SK-N-MC (cell line): ENCODE data around the gene HOXB5.

Source experiments
- DNase-seq: peaks from one replicate; pipeline ENCODE4 v3.0.0-alpha.2; 2011; ENCODE audit warnings: low read depth, low spot score
- H3K27ac ChIP-seq: fragments of 200-600 bp; sonication (generic); 2 replicates; pipeline ENCODE4 v1.5.1; 2016; ENCODE audit warnings: mixed run types
- H3K36me3 ChIP-seq: fragments of 200-600 bp; sonication (generic); 2 replicates; pipeline ENCODE4 v1.6.1; 2017; ENCODE audit warnings: antibody characterized with exemption, low read length, mixed read lengths; ENCODE audit not compliant: insufficient read depth
- H3K4me3 ChIP-seq: fragments of 200-600 bp; sonication (generic); 2 replicates; pipeline ENCODE4 v1.5.1; 2016
- H3K9ac ChIP-seq: fragments of 200-600 bp; sonication (generic); 2 replicates; pipeline ENCODE4 v1.8.0; 2017; ENCODE audit warnings: mixed run types, mixed read lengths; ENCODE audit not compliant: insufficient read length
- H3K9me3 ChIP-seq: fragments of 200-600 bp; sonication (generic); 2 replicates; pipeline ENCODE4 v1.6.1; 2017; ENCODE audit warnings: low read depth, mild to moderate bottlenecking, antibody characterized with exemption, low read length, moderate library complexity, mixed read lengths
- EZH2 ChIP-seq: fragments of 200-600 bp; sonication (generic); IDR thresholded peaks from one replicate; pipeline ENCODE4 v1.6.1; 2017; ENCODE audit warnings: antibody characterized with exemption
- FOXP2 ChIP-seq: optimal IDR thresholded peaks from 2 replicates; pipeline ENCODE3; 2011; ENCODE audit warnings: mild to moderate bottlenecking, moderate library complexity; ENCODE audit not compliant: insufficient read depth; ENCODE audit errors: extremely low read length, control extremely low read depth
- POLR2AphosphoS5 ChIP-seq: IDR thresholded peaks from 2 replicates; pipeline ENCODE4 v1.6.1; 2012; ENCODE audit warnings: mild to moderate bottlenecking, low read depth, low read length, borderline replicate concordance

Gene HOXB5

GRCh38 chr17:48555258-48556228 is 38.0 kb downstream of the HOXB5 start:
- Histone ChIP-seq H3K4me3 (no peak overlapping the region), H3K36me3 (peaks cover 7% of the 10 kb centered on the region; the same call in 1 of the 2 replicates), H3K9ac (no peak overlapping the region), H3K27ac (no peak overlapping the region), H3K9me3 (no peaks in the 10 kb centered on the region)
- TF ChIP-seq FOXP2, result no peak
- TF ChIP-seq POLR2AphosphoS5, result no peak
- no peak for TF ChIP-seq EZH2
- no peak for DNase-seq

DNA sequence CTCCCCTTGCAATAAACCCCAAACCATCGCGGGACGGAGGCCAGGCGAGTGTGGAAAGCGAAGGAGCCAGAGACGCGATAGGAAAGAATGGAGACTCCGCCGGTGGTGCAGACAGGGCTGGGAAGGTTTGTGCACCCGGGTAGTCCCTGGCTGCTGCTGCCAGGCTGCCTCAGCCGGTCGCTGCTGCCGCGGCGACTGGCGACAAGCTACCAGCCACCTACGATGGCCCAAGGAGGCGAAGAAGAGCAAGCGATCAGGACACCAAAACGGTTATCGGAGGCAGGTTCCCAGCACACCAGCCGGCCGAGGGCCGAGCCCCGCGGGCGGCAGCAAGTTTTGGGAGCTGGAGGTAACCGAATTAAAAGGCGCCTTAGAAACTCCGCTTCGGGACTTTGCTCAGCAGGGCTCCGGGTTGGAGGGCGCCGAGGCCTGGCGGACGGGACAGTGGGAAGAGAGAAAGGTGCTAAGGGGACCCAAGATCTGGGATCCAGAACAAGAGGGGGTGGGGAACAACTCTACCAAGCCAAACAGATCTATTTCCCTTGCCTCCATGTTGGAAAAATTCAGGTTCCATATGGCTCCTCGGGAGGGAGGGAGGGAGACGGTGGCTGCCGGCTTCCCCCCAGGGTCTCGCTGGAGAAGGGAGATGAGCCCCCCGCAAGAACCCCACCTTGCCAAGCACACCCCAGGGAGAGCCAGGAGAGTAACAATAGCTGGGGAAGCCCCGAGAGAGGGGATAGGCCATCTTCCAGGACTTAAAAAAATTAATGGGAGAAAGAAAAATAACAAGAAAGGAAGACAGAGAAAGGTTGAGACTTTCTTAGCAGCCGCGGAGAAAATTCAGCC is 38.9 kb downstream of the HOXB5 start:
- Histone ChIP-seq H3K4me3 (no peak overlapping the region), H3K9ac (no peak overlapping the region), H3K36me3 (peaks cover 16% of the 10 kb centered on the region; the same call in 1 of the 2 replicates), H3K27ac (no peak overlapping the region), H3K9me3 (no peaks in the 10 kb centered on the region)
- no peak for TF ChIP-seq FOXP2
- DNase-seq, result no peak

DNA sequence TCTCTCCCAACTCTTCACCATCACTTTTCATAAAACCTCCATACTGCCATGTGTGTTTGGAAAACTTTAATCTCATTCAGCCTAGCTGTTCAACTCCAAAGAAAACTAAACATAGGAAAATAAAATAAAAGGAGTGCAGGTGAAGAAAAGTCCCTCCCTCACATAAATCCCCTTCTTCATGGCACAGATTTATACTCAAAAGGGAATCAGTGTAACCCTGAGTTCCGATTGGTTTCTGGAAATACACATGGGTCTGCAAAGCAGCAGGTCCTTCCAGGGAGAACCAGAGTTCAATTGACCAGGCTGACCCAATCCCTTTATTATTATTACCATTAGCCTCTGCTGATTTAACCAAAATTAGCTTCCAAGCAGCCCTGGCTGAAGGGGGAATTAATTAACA is 39.8 kb downstream of the HOXB5 start:
- H3K27ac ChIP-seq, result no peak overlapping the region
- TF ChIP-seq FOXP2, result no peak
- no peak for TF ChIP-seq POLR2AphosphoS5
- TF ChIP-seq EZH2, result no peak

GRCh38 chr17:48553190-48553547 is 40.4 kb downstream of the HOXB5 start:
- peaks cover 17% of the 10 kb centered on the region; the same call in 1 of the 2 replicates for H3K36me3 ChIP-seq
- no peak overlapping the region for H3K4me3 ChIP-seq
- no peak for TF ChIP-seq EZH2
- TF ChIP-seq FOXP2, result no peak
- TF ChIP-seq POLR2AphosphoS5, result no peak
- no peak overlapping the region for H3K27ac ChIP-seq
- no peak overlapping the region for H3K9ac ChIP-seq
- no peak for DNase-seq
- H3K9me3 ChIP-seq, result no peaks in the 10 kb centered on the region

More for the DNA sequence above, 39.8 kb downstream of the HOXB5 start:
- DNase-seq, result no peak
- H3K9ac ChIP-seq, result no peak overlapping the region
- H3K36me3 ChIP-seq, result peaks cover 17% of the 10 kb centered on the region; the same call in 1 of the 2 replicates
- H3K4me3 ChIP-seq, result no peak overlapping the region
- no peaks in the 10 kb centered on the region for H3K9me3 ChIP-seq

DNA sequence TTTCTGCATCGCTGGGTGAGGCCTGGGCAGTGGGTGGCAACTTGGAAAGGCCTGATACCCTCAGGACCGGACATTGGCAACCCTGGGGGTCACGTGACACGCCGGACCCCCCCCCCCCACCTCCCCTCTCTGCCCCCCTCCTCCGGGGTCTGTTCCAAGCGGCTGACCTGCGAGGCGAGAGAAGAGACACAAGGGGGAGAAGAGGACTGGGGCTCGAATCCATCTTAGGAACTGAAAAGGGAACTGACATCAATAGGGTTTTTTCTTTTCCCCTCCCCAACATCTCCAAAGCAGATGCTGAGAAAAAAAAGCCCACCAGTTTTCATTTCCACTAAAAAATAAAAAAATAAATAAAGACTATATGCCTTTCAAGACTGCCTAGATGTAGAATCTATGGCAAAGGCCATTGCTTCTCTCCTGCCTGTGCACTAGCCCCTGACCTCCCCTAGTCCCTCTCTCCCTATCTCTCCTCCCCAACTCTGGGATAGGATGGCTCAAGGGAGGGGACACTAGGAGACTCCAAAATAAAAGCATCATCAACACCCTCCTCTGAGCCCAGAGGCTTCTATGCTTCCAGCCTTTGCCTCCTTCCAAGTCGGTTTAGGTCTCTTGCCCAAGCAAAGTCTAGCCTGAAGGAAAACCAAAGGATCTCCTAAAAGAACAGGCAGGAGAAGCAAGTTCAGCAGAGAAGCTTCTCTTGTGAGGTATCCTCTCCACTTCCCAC is 41.0 kb downstream of the HOXB5 start:
- H3K9ac ChIP-seq, result no peak overlapping the region
- no peak for DNase-seq
- H3K27ac ChIP-seq, result no peak overlapping the region
- TF ChIP-seq EZH2, result no peak
- TF ChIP-seq POLR2AphosphoS5, result no peak
- no peak for TF ChIP-seq FOXP2
- H3K9me3 ChIP-seq, result no peaks in the 10 kb centered on the region
- peaks cover 17% of the 10 kb centered on the region; the same call in 1 of the 2 replicates for H3K36me3 ChIP-seq
- no peak overlapping the region for H3K4me3 ChIP-seq

GRCh38 chr17:48551596-48552465 is 41.7 kb downstream of the HOXB5 start:
- H3K27ac ChIP-seq, result no peak overlapping the region
- H3K4me3 ChIP-seq, result no peak overlapping the region
- peaks cover 17% of the 10 kb centered on the region; the same call in 1 of the 2 replicates for H3K36me3 ChIP-seq
- H3K9ac ChIP-seq, result no peak overlapping the region
- TF ChIP-seq FOXP2 (no peak), EZH2 (no peak)
- DNase-seq, result no peak
- no peaks in the 10 kb centered on the region for H3K9me3 ChIP-seq

GRCh38 chr17:48551214-48551555 is 42.4 kb downstream of the HOXB5 start:
- DNase-seq, result no peak
- H3K4me3 ChIP-seq, result no peak overlapping the region
- H3K9ac ChIP-seq, result no peak overlapping the region
- H3K27ac ChIP-seq, result no peak overlapping the region
- H3K36me3 ChIP-seq, result peaks cover 17% of the 10 kb centered on the region; the same call in 1 of the 2 replicates
- TF ChIP-seq POLR2AphosphoS5 (no peak), EZH2 (no peak), FOXP2 (no peak)
- H3K9me3 ChIP-seq, result no peaks in the 10 kb centered on the region
